ENCODE measurements around the gene CEMIP.

The CEMIP gene

GRCh38 chr15:80902298-80902801 lies 123.2 kb downstream of the CEMIP start:
- no peak for DNase-seq

GRCh38 chr15:80904998-80905397 lies 125.8 kb downstream of the CEMIP start:
- DNase-seq = no peak

- DNase-seq = no peak
Observed at GRCh38 chr15:80906159-80906766, 127.1 kb downstream of the CEMIP start.

GRCh38 chr15:80911821-80912220 lies 132.7 kb downstream of the CEMIP start:
- DNase-seq = no peak

GRCh38 chr15:80912673-80913072 lies 133.5 kb downstream of the CEMIP start:
- DNase-seq = no peak

GRCh38 chr15:80913541-80913940 lies 134.4 kb downstream of the CEMIP start:
- no peak for DNase-seq

- no peak for DNase-seq
Observed at GRCh38 chr15:80915472-80915871, 136.3 kb downstream of the CEMIP start.

GRCh38 chr15:80916056-80916455 lies 136.9 kb downstream of the CEMIP start:
- no peak for DNase-seq

GRCh38 chr15:80918196-80918783 lies 139.1 kb downstream of the CEMIP start:
- DNase-seq = no peak

- DNase-seq = peak; percentile 80
Observed at GRCh38 chr15:80920271-80920699, 141.1 kb downstream of the CEMIP start.

- DNase-seq = no peak
Observed at GRCh38 chr15:80921736-80922410, 142.7 kb downstream of the CEMIP start.

GRCh38 chr15:80923668-80924067 lies 144.5 kb downstream of the CEMIP start:
- DNase-seq = no peak

GRCh38 chr15:80924278-80924677 lies 145.1 kb downstream of the CEMIP start:
- DNase-seq = no peak

- DNase-seq = no peak
Observed at GRCh38 chr15:80925597-80926059, 146.5 kb downstream of the CEMIP start.

- DNase-seq = no peak
Observed at GRCh38 chr15:80926126-80926525, 147.0 kb downstream of the CEMIP start.

GRCh38 chr15:80929225-80929624 lies 150.1 kb downstream of the CEMIP start:
- no peak for DNase-seq

- no peak for DNase-seq
Observed at GRCh38 chr15:80929689-80930088, 150.5 kb downstream of the CEMIP start.

GRCh38 chr15:80931191-80931590 lies 152.0 kb downstream of the CEMIP start:
- no peak for DNase-seq

GRCh38 chr15:80931721-80932512 lies 152.7 kb downstream of the CEMIP start:
- no peak for DNase-seq

GRCh38 chr15:80932513-80932815 lies 153.3 kb downstream of the CEMIP start:
- no peak for DNase-seq

- DNase-seq = no peak
Observed at GRCh38 chr15:80932989-80933388, 153.8 kb downstream of the CEMIP start.

GRCh38 chr15:80934761-80935221 lies 155.6 kb downstream of the CEMIP start:
- DNase-seq = no peak

Data from activated CD4-positive, alpha-beta T cell treated with anti-CD3 and anti-CD28 coated beads, Interleukin-2, Interleukin-6, amounts not matched to agents 100 ng/mL and 50 ng/mL, durations not matched to agents 16 hours and 8 hours (primary cell).